ENCODE results near the gene KIF1A.
"Not testable (repeated sequence)": the region's sequence is repeated elsewhere in the genome, so short reads cannot be mapped to it uniquely, and the experiment has no call there.

KIF1A gene

GRCh38 chr2:240787521-240788472 is 32.2 kb downstream of the KIF1A start:
- no peak for DNase-seq (ENCODE audit: low read depth)

DNA sequence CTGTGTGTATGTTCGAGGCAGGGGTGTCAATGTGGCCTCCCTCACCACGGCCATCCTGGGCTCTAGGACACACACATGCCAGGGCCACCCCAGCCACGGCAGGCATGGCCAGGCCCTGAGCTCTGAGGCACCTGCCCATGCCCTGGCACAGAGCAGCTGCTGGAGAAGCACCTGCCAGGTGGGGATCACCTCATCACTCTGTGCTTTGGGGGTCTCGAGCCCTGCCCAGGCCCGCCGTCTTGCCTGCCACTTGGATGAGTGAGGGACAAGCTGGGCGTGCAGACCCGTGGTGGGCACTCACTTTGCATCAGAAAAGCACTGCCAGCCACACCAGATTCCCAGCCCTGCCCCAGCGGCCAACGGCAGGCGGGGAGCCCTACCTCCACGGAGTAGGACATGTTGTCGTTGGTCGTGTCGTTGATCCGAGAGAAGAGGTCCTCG is 33.1 kb downstream of the KIF1A start:
- no peak for DNase-seq (ENCODE audit: low read depth)

- DNase-seq (ENCODE audit: low read depth), result no peak
Measured at GRCh38 chr2:240786355-240786841, 33.6 kb downstream of the KIF1A start.

DNA sequence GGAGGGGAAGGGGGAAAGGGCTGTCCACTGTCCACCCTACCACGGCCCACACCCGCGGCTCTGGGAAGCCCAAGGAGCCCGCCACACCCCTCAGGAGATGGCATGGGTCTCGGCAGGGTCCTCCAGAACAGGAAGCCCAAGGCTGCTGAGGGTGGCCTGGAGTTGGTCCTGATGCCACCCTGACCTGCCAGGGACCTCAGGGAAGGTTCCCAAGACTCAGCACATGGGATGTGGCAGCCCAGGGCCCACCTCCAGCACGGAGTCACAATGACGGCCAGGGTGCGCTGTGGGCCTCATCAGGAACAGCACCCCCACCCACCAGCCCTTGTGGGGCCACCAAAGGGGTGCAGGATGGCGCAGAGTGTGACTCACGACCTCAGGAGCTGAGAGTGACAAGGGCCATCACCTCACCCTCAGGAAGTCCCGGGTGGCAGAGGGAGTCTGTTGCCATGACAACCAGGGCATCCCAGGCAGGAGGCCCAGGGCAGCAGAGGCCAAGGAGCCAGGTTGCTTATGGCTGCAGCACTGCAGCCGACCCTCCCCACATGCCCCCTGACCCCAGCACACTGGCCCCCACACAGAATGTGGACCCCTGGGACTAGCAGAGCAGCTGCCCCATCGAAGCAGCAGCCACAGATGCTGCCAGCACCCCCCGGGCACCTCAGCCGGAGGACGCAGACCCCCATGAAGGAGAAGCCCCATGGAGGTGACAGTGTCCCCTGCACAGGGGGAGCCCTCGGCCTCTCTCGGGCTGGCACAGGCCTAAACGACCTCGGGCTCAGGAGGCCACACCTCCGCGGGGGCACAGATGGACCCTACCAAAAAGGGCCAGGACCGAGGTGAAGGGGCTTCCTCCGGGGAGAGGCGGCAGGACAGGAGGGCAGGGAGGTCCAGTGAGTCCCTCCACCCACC is 34.3 kb downstream of the KIF1A start:
- no peak for DNase-seq (ENCODE audit: low read depth)

GRCh38 chr2:240784629-240785423 is 35.2 kb downstream of the KIF1A start:
- no peak for DNase-seq (ENCODE audit: low read depth)

DNA sequence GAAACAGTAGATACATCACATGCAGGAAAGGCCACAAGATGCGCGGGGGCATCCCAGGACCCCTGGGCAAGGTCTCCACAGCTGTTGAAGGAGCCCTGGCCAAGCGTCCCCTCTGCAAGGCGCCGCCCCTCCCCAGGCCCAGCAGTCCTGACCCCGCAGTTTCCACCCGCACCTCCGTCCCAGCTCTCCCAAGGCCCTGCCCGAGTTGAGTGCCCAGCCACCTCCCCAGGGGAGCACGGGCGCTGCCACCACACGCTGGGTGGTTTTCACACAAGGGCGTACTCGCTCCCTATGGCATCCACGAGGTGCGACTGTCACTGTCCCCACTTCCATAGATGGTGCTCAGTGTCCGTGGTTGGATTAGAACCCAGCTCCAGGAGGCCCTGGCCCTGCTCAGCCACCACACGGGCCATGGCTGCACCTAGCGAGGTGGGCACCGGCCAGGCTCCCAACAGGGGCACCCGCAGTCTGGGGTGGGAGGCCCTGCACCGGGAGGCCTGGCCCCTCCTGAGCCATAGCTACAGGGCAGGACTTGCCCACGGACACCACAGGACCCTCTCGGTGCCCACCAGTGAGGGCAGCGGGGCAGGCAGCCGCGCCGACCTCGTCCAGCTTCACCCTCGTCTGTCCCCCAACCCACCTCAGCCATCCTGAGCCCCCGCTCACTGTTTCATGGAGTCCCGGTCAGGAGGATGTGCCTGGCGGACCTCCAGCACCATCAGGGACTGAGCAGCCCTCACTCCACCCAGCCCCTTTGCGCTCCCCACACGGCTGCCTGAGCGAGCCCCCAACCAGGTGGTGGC is 36.0 kb downstream of the KIF1A start:
- no peak for DNase-seq (ENCODE audit: low read depth)

DNA sequence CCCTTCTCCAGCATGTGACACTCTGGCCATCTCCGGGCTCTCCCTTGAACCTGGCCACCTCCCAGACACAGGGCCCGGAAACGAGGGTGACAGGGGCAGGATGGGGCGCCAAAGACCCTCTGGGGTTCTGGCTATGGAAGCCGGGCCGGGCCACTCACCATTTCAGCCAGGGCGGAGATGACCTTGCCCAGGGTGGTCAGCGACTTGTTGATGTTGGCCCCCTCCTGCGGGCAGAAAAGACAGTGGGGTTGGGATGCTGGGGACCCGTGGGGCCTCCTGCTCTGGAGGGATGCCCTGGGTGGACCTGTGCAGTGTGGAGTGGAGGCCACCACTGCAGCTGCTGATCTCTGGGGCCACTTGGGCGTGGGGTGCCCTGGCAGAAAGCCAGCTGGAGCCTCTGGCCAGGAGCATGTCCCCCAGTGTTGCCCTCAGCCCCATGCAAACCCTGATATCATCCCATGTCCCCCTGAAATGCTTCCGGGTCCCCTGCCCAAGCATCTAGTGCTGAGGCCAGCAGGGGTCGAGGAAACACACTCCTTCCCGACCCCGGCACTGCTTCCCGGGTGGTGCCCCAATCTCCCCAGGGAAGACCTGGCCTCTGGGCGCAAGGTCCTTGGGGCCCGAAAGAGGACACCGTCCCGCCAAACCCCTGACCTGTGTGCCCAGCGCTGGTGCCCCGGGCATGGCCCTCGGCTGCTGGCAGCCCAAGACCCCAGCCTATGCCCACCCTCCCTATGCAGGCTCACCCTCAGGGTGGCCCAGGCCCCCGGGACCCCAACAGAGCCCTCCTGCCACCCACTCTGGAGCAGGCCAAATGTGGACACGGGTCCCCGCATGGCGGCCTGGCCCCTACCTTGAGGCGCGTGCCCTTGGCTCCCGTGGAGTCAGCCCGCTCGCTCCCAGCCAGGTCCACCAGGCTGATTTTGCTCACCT is 36.9 kb downstream of the KIF1A start:
- no peak for DNase-seq (ENCODE audit: low read depth)

DNA sequence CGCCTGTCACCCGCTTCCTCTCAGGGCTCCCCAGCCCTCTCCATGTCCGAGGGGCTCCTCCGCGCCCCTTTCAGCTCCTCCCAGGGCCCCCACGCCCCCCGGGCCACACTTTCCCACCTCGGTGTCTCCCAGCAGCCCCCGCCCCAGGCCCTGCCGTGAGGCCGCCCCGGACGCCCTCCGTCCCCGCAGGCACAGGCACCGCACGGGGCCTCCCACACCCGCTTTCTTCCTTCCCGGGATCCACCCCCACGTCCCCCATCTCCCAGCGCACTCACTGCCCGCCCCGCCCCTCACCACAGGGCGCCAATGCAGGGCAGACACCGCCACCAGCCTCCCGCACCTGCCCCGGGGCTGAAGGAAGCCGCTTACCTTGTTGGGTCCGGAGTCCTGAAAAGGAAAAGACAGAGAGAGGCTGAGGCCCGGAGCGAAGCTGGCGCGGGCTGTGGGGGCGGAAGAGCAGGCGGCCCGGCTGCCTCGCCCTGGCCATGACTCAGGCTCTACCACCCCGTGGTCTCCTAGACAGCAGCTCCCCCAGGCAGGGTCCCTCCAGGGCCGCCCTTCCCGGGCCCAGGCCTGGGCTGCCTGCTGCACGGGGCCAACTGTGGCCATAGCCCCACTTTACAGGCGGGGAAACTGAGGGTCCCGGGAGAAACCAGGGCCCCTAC is 37.7 kb downstream of the KIF1A start:
- DNase-seq (ENCODE audit: low read depth), result no peak

- no peak for DNase-seq (ENCODE audit: low read depth)
Measured at GRCh38 chr2:240781471-240782220, 38.4 kb downstream of the KIF1A start.

DNA sequence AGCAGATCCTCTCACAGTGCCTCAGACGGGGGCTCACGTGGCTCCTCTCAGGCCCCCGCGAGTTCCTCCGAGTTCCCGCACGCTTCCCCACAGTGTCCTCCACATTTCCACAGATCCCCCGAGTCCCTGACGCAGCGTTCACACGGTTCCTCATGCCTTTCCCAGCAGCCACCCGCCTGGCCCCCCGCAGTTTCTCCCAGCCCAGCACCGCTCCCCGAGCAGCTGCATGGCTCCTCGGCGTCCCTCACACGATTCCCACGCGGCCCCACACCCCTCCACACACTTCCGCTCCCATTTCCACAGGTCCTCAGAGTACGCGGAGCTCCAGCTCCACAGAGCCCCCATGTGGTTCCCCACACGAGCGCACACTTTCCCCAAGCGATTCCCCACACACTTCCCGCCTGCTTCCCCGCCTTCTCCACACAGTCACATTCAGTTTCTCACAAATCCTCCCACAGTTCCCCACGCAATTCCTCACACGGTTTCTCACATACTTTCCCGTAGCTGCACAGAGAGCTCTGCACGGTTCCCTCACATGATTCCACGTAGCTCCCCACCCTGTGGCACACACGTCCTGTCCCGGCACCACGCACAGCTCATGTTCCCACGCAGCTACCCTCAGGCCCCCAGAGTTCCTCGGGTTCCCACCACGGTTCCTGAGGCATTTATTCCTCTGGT is 39.9 kb downstream of the KIF1A start:
- no peak for DNase-seq (ENCODE audit: low read depth)

DNA sequence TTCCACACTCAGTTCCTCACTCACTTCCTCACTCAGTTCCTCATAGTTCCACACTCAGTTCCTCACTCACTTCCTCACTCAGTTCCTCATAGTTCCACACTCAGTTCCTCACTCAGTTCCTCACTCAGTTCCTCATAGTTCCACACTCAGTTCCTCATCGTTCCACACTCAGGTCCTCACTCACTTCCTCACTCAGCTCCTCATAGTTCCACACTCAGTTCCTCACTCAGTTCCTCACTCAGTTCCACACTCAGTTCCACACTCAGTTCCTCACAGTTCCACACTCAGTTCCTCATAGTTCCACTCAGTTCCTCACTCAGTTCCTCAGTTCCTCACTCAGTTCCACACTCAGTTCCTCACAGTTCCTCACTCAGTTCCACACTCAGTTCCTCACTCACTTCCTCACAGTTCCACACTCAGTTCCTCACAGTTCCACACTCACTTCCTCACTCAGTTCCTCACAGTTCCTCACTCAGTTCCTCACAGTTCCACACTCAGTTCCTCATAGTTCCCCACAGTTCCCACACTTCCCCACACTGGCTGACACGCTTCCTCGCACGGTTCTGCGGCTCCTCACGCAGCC is 40.7 kb downstream of the KIF1A start:
- not testable (repeated sequence) for DNase-seq (ENCODE audit: low read depth)

- no peak for DNase-seq (ENCODE audit: low read depth)
Measured at GRCh38 chr2:240778426-240778825, 41.6 kb downstream of the KIF1A start.

DNA sequence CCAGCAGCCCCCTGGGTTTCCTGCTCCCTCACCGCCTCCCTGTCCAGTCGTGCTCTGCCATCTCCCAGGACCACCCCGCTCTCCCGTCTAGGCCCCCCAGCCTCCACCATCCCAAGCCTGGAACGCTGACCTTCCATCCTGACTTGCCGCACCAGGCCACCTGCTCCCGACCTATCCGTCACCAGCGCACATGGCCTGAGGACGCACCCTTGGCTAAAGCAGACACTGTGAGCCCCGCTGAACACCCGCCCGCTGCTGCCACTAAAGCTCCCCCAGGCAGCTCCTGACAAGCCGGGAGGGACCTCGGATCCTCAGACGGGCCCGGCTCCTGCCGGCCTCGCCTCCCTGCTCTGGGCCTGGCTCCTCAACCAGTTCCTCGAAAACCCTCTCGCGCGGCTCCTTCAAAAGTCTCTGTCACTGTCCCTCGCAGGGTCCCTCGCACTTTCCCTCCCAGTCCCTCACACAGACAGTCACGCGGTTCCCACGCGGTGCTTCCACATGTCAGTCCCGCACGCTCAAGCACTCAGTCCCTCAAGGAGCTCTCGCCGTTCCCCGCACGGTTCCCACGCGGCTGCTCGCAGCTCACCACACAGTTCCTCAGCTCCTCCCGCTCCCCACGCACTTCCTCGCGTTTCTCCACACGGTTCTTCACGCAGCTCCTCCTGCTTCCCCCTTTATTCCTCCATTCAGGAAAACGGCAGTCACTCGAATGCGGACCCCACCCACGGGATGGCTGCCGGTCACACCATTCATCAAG is 42.4 kb downstream of the KIF1A start:
- no peak for DNase-seq (ENCODE audit: low read depth)

DNA sequence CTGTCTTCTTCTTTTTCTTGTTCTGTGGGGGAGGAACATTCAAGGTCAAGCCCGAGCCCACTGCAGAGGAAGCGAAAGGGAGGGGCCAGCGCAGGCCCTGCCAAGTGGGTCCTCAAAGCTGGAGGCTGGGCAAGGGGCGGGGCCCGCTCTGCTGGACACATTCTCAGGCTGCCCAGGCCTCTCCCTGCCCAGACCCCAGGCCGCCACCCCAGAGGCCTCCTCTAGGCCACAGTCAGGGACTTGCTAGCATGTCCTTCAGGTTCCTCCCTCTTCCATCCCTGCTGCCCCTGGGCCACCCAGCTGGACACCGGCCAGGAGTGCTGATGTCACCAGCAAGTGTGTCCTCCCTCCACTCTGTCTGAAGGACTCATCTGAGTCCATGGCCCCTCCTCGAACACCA is 44.1 kb downstream of the KIF1A start:
- DNase-seq (ENCODE audit: low read depth), result no peak

DNA sequence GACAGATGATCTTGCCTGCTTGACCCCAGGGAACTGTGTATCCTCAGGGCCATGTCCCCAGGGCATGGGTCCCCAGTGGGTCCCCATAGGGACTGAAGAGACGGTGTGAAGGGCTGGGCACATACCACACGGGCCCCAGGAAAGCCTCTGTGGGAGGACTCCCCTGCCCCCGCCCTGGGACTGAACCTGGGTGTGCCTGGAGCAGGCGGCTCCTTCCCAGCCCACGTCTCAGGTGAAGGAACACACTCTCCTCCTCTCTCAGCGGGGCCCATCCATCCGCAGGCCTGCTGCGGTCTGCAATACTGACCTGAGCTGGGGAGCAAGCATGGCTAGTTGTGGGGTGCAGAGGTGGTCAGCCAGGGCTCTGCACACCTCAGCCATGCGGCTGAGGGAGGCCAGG is 45.2 kb downstream of the KIF1A start:
- no peak for DNase-seq (ENCODE audit: low read depth)

DNA sequence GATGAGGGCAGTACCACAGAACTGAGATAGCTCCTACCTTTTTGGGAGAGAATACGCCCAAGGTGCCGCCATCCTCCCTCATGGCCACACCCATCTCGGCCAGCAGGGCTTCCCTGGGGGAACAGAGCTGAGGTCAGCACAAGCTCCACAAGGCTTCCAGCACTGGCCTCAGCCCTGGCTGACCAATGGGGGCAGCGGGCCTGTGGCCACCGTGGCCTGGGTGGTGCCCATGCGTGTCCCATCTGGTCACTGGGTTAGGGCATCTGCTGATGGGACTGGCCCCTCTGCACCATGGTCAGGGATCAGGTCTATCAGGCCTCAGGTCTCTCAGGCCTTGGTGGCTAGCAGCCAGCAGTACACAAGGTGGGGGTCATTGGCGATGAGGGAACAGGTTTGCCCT is 50.9 kb downstream of the KIF1A start:
- no peak for DNase-seq (ENCODE audit: low read depth)

DNA sequence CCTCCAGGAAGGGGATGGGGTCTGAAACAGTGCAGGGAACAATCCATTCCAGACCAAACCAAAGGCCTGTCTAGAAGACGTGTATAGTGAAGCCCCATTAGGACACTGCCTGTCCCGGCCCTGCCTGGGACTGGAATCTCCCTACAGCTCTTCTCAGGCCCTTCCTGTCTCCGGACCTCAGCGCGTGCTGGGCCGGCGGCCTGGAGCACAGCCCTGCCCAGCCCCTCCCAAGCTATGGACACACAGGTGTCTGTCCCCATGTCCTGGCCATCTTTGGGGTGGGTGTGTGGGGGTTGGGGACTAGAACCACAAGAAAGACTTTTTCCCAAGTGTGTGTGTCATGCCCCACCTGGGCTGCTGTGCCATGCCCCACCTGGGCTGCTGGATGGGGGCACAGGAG is 51.8 kb downstream of the KIF1A start:
- DNase-seq (ENCODE audit: low read depth), result no peak

Measured in CMK (cell line).